ENCODE results near the gene TCF4.

GRCh38 chr18:55464581-55464980 lies 123.4 kb downstream of the TCF4 start:
- TF ChIP-seq POLR2AphosphoS5 (IDR thresholded peaks at IDR 0.05) (no peak), CTCF (IDR thresholded peaks at IDR 0.05) (no peak), POLR2A (IDR thresholded peaks at IDR 0.05) (no peak)
